Neuronal stem cell (in vitro differentiated cells): ENCODE data around the gene CCDC201.

Experiments
- DNase-seq: peaks from one replicate; pipeline ENCODE4 v3.0.0-alpha.2; 2013; ENCODE audit warnings: low spot score
- H2AFZ ChIP-seq: one replicate; pipeline ENCODE4 v1.6.1; 2013; ENCODE audit warnings: mild to moderate bottlenecking, low read length, inconsistent platforms
- H2AK5ac ChIP-seq: 2 replicates; pipeline ENCODE4 v1.6.1; 2013; ENCODE audit warnings: low read depth, mild to moderate bottlenecking, inconsistent platforms, low read length, moderate library complexity, mixed read lengths
- H2BK120ac ChIP-seq: 2 replicates; pipeline ENCODE4 v1.6.1; 2013; ENCODE audit warnings: low read depth, mild to moderate bottlenecking, inconsistent platforms, low read length, moderate library complexity, mixed read lengths
- H2BK12ac ChIP-seq: one replicate; pipeline ENCODE4 v1.6.1; 2013; ENCODE audit warnings: low read length, inconsistent platforms
- H2BK15ac ChIP-seq: 2 replicates; pipeline ENCODE4 v1.6.1; 2013; ENCODE audit warnings: mild to moderate bottlenecking, low read length, inconsistent platforms, mixed read lengths
- H2BK5ac ChIP-seq: one replicate; pipeline ENCODE4 v1.6.1; 2013; ENCODE audit warnings: inconsistent platforms, mild to moderate bottlenecking, low read length, moderate library complexity
- H3K14ac ChIP-seq: one replicate; pipeline ENCODE4 v1.6.1; 2013; ENCODE audit warnings: low read length, inconsistent platforms
- H3K18ac ChIP-seq: 2 replicates; pipeline ENCODE4 v1.6.1; 2013; ENCODE audit warnings: low read length, inconsistent platforms
- H3K23ac ChIP-seq: 2 replicates; pipeline ENCODE4 v1.6.1; 2013; ENCODE audit warnings: low read depth, mild to moderate bottlenecking, mixed read lengths, low read length, inconsistent platforms; ENCODE audit not compliant: poor library complexity
- H3K27ac ChIP-seq: replicated peaks from 3 replicates; pipeline ENCODE4 v1.5.1; 2013; ENCODE audit warnings: low read length, inconsistent platforms
- H3K27me3 ChIP-seq, 3 experiments: 2 replicates each; pipeline ENCODE4 v1.6.1; 2013; ENCODE audit warnings: low read length in 3 of 3, mild to moderate bottlenecking in 2 of 3, inconsistent platforms in 1 of 3, low read depth in 1 of 3, mixed read lengths in 1 of 3, moderate library complexity in 1 of 3; ENCODE audit not compliant: control insufficient read depth in 3 of 3, insufficient read depth in 3 of 3
- H3K36me3 ChIP-seq, 2 donors: replicated peaks in 1 of 2; 2 replicates each; pipeline ENCODE4 v1.6.1; 2013; ENCODE audit warnings: low read length in 2 of 2; ENCODE audit not compliant: control insufficient read depth in 2 of 2, insufficient read depth in 2 of 2
- H3K4ac ChIP-seq: 2 replicates; pipeline ENCODE4 v1.6.1; 2013; ENCODE audit warnings: inconsistent platforms, mild to moderate bottlenecking, low read length, moderate library complexity
- H3K4me1 ChIP-seq, 2 donors: 1 replicate in 1 of 2; 2 replicates in 1 of 2; pipeline ENCODE4 v1.6.1; 2013; ENCODE audit warnings: low read length in 2 of 2, low read depth in 1 of 2; ENCODE audit not compliant: control insufficient read depth in 2 of 2, insufficient read depth in 1 of 2
- H3K4me2 ChIP-seq: one replicate; pipeline ENCODE4 v1.6.1; 2013; ENCODE audit warnings: mild to moderate bottlenecking, low read length, inconsistent platforms; ENCODE audit not compliant: insufficient read depth, poor library complexity, severe bottlenecking
- H3K4me3 ChIP-seq, 2 donors: 2 replicates each; pipeline ENCODE4 v1.5.1; 2013; ENCODE audit warnings: low read length in 2 of 2, mild to moderate bottlenecking in 2 of 2, inconsistent platforms in 1 of 2, moderate library complexity in 1 of 2
- H3K79me1 ChIP-seq: one replicate; pipeline ENCODE4 v1.6.1; 2013; ENCODE audit warnings: low read depth, mild to moderate bottlenecking, inconsistent platforms, low read length, moderate library complexity
- H3K9ac ChIP-seq: one replicate; pipeline ENCODE4 v1.6.1; 2013; ENCODE audit warnings: mild to moderate bottlenecking, low read depth, low read length, inconsistent platforms; ENCODE audit not compliant: poor library complexity
- H3K9me3 ChIP-seq, 2 donors: replicated peaks in 1 of 2; 2 replicates each; pipeline versions ENCODE3 to v1.6.1; 2013; ENCODE audit warnings: low read length in 2 of 2, mild to moderate bottlenecking in 2 of 2, inconsistent platforms in 1 of 2, low read depth in 1 of 2, mixed read lengths in 1 of 2, moderate library complexity in 1 of 2; ENCODE audit not compliant: control insufficient read depth in 2 of 2, insufficient read depth in 1 of 2
- H4K8ac ChIP-seq: one replicate; pipeline ENCODE4 v1.6.1; 2013; ENCODE audit warnings: low read depth, mild to moderate bottlenecking, inconsistent platforms, low read length, moderate library complexity
- H4K91ac ChIP-seq: one replicate; pipeline ENCODE4 v1.6.1; 2013; ENCODE audit warnings: low read length, low read depth, mild to moderate bottlenecking, inconsistent platforms; ENCODE audit not compliant: poor library complexity
- WGBS, 2 donors: extraction: QIAGEN DNeasy Blood & Tissue Kit; methylation state at CpG; one replicate each; pipeline ENCODE4 v1.1.7; 2013; ENCODE audit warnings: missing lambda C conversion rate in 2 of 2, mixed read lengths in 1 of 2; ENCODE audit not compliant: insufficient read length in 2 of 2, insufficient replicate concordance in 1 of 2; ENCODE audit errors: extremely low coverage in 2 of 2; 5-methylcytosine and 5-hydroxymethylcytosine counted together

Gene CCDC201

GRCh38 chr7:45920502-45921380 is 47.9 kb upstream of the CCDC201 start, which contains the start of gene IGFBP3:
IGFBP3 (minus strand) TSS chr7:45921272; CDS start chr7:45921140, 132 bp downstream.
- Histone ChIP-seq H3K18ac (peak within 1 kb of the TSS; percentile 99), H3K27ac (peak within 1 kb of the TSS; percentile 46), H2AFZ (peak within 1 kb of the TSS; percentile 96), H2BK12ac (peak within 1 kb of the TSS; percentile 95), H3K27me3 (peaks cover 0 to 26% (median 13%) of the 10 kb centered on the region in 3 experiments), H3K23ac (peak within 1 kb of the TSS; percentile 66), H4K91ac (peak within 1 kb of the TSS; percentile 81), H2BK5ac (no peak within 1 kb of the TSS), H4K8ac (no peak within 1 kb of the TSS), H2BK15ac (no peak within 1 kb of the TSS), H3K4me2 (peak within 1 kb of the TSS; percentile 84), H3K4me3 (peak within 1 kb of the TSS; percentile 65 to 98), H3K79me1 (no peaks in the 10 kb centered on the region), H2AK5ac (no peak within 1 kb of the TSS), H3K9ac (peak within 1 kb of the TSS; percentile 99), H3K14ac (peak within 1 kb of the TSS; percentile 78), H3K9me3 (no peaks in the 10 kb centered on the region), H2BK120ac (no peak within 1 kb of the TSS), H3K36me3 (peaks cover 11 to 15% of the 10 kb centered on the region in 2 donors), H3K4me1 (peaks cover 8 to 23% of the 10 kb centered on the region in 2 donors), H3K4ac (no peak within 1 kb of the TSS)
- DNase-seq, result peak; percentile 74
- no CpG with 5 or more reads among the region's 111 CpGs for WGBS, 2 donors

- no CpG with 5 or more reads among the region's 19 CpGs for WGBS, 2 donors
- no peak overlapping the region for H2AK5ac ChIP-seq
- H3K4me2 ChIP-seq, result peak overlapping the region; percentile 84
- peak overlapping the region; percentile 96 for H2AFZ ChIP-seq
- H2BK15ac ChIP-seq, result no peak overlapping the region
- H3K4me1 ChIP-seq, result peaks cover 8 to 23% of the 10 kb centered on the region in 2 donors
- H3K27ac ChIP-seq, result no peak overlapping the region
- H4K91ac ChIP-seq, result no peak overlapping the region
- H4K8ac ChIP-seq, result no peak overlapping the region
- H3K18ac ChIP-seq, result no peak overlapping the region
- H2BK12ac ChIP-seq, result no peak overlapping the region
- peaks cover 0 to 26% (median 13%) of the 10 kb centered on the region in 3 experiments for H3K27me3 ChIP-seq
- no peak for DNase-seq
- no peak overlapping the region for H3K9ac ChIP-seq
- H3K4me3 ChIP-seq, result peak overlapping the region; percentile 65 to 98
- H3K9me3 ChIP-seq, result no peaks in the 10 kb centered on the region
- peaks cover 16 to 22% of the 10 kb centered on the region in 2 donors for H3K36me3 ChIP-seq
- H2BK5ac ChIP-seq, result no peak overlapping the region
- H3K14ac ChIP-seq, result no peak overlapping the region
- no peak overlapping the region for H3K4ac ChIP-seq
- H3K79me1 ChIP-seq, result no peaks in the 10 kb centered on the region
- H2BK120ac ChIP-seq, result no peak overlapping the region
- H3K23ac ChIP-seq, result no peak overlapping the region
Observed at GRCh38 chr7:45919993-45920459, 47.1 kb upstream of the CCDC201 start.

- H3K4me2 ChIP-seq, result peak overlapping the region; percentile 39
- peaks cover 23 to 29% of the 10 kb centered on the region in 2 donors for H3K36me3 ChIP-seq
- H3K27me3 ChIP-seq, result peaks cover 0 to 26% (median 13%) of the 10 kb centered on the region in 3 experiments
- H3K4ac ChIP-seq, result no peak overlapping the region
- H3K9ac ChIP-seq, result no peak overlapping the region
- DNase-seq, result no peak
- no peaks in the 10 kb centered on the region for H3K79me1 ChIP-seq
- no CpG with 5 or more reads among the region's 9 CpGs for WGBS, 2 donors
- peak overlapping the region in 1 of 2 donors; percentile 98 for H3K4me3 ChIP-seq
- no peak overlapping the region for H4K91ac ChIP-seq
- no peak overlapping the region for H3K27ac ChIP-seq
- H2BK5ac ChIP-seq, result no peak overlapping the region
- no peak overlapping the region for H2BK15ac ChIP-seq
- no peak overlapping the region for H3K23ac ChIP-seq
- H4K8ac ChIP-seq, result no peak overlapping the region
- H2BK120ac ChIP-seq, result no peak overlapping the region
- H2BK12ac ChIP-seq, result no peak overlapping the region
- H3K4me1 ChIP-seq, result peaks cover 8 to 22% of the 10 kb centered on the region in 2 donors
- H3K18ac ChIP-seq, result no peak overlapping the region
- no peak overlapping the region for H3K14ac ChIP-seq
- H2AFZ ChIP-seq, result no peak overlapping the region
- no peak overlapping the region for H2AK5ac ChIP-seq
- no peaks in the 10 kb centered on the region for H3K9me3 ChIP-seq
Observed at GRCh38 chr7:45919231-45919784, 46.4 kb upstream of the CCDC201 start.

GRCh38 chr7:45918556-45918955 is 45.7 kb upstream of the CCDC201 start:
- H2AK5ac ChIP-seq, result no peak overlapping the region
- H3K9ac ChIP-seq, result no peak overlapping the region
- no peak overlapping the region for H3K4me3 ChIP-seq
- H3K18ac ChIP-seq, result no peak overlapping the region
- no peak overlapping the region for H2BK12ac ChIP-seq
- H3K4me2 ChIP-seq, result peak overlapping the region; percentile 26
- H3K27me3 ChIP-seq, result peaks cover 0 to 26% (median 13%) of the 10 kb centered on the region in 3 experiments
- DNase-seq, result no peak
- H2BK120ac ChIP-seq, result no peak overlapping the region
- no peaks in the 10 kb centered on the region for H3K79me1 ChIP-seq
- H3K9me3 ChIP-seq, result no peaks in the 10 kb centered on the region
- H2BK15ac ChIP-seq, result no peak overlapping the region
- H3K27ac ChIP-seq, result no peak overlapping the region
- no CpG with 5 or more reads among the region's 2 CpGs for WGBS, 2 donors
- no peak overlapping the region for H2BK5ac ChIP-seq
- no peak overlapping the region for H3K23ac ChIP-seq
- H3K4me1 ChIP-seq, result peaks cover 8 to 14% of the 10 kb centered on the region in 2 donors
- H3K14ac ChIP-seq, result no peak overlapping the region
- H4K8ac ChIP-seq, result no peak overlapping the region
- no peak overlapping the region for H3K4ac ChIP-seq
- H4K91ac ChIP-seq, result no peak overlapping the region
- no peak overlapping the region for H2AFZ ChIP-seq
- peaks cover 25 to 35% of the 10 kb centered on the region in 2 donors for H3K36me3 ChIP-seq
